ENCODE measurements around the gene HEATR9.

The HEATR9 gene, protein sequence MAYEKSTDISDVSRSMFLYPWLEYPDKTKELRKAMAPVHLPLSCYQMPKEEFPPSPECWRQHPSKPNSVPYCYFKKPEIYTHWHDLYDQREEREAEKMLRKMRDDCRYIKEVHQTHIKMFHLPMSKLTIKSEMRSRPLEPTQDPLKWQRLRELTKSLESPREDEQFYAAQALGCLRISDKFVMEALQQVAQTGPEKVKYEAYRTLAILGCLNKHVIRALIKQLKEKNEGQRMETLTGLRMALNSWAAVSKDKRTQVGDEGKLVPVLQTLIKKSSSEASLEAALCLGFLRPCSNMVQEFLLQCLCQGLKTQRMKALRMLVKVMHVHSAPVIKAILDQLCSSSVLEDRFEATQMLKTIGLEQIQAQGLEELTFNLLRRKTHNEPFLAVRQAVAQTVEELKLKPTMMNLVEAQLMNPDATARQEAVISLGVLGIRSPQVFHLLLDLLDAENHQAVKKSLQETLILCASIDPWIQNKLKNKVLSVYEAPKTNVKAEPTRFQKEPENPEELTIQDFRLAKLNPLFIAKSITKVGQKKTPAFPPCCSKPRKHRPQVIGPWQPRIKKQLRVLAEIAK

DNA sequence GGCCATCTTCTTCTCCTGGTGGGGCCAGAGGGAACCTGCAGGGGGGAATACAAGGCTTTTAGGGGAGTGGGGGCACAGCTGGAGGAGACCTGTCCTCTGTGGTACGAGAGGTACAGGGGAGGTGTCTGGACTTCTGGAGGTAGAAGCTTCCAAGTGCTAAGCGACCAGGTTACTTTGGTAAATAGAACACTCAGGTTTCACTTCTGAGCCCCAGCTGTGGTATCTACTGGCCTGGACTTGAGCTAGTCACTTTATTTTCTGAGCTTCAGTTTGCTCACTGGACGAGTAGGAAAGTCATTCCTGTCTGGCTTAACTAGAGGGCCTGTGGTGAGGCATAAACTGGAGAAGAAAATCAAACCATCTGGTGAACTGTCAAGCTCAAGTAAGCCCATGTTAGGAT, at the start of gene HEATR9:
Gene HEATR9, minus strand, starts transcription at position 155 of the 400 bp plus-strand sequence. Its CDS starts 149 bp downstream, at position 6.
- no peak for ATAC-seq
- no peak for TF ChIP-seq CSDC2 (CRISPR knock-in tag; IDR thresholded peaks at IDR 0.05)
- TF ChIP-seq GLIS3 (CRISPR knock-in tag; IDR thresholded peaks at IDR 0.05): no peak
- no peak for TF ChIP-seq SNAI2 (CRISPR knock-in tag; IDR thresholded peaks at IDR 0.05)
- no peak for TF ChIP-seq ARNTL (CRISPR knock-in tag; IDR thresholded peaks at IDR 0.05; ENCODE audit: borderline replicate concordance, low read depth)
- TF ChIP-seq ISL1 (CRISPR knock-in tag; IDR thresholded peaks at IDR 0.05): no peak
- no peak for TF ChIP-seq ZFP30 (CRISPR knock-in tag; IDR thresholded peaks at IDR 0.05)
- TF ChIP-seq TOX (CRISPR knock-in tag; IDR thresholded peaks at IDR 0.05; ENCODE audit: borderline replicate concordance): no peak
- TF ChIP-seq, protein P1, sequence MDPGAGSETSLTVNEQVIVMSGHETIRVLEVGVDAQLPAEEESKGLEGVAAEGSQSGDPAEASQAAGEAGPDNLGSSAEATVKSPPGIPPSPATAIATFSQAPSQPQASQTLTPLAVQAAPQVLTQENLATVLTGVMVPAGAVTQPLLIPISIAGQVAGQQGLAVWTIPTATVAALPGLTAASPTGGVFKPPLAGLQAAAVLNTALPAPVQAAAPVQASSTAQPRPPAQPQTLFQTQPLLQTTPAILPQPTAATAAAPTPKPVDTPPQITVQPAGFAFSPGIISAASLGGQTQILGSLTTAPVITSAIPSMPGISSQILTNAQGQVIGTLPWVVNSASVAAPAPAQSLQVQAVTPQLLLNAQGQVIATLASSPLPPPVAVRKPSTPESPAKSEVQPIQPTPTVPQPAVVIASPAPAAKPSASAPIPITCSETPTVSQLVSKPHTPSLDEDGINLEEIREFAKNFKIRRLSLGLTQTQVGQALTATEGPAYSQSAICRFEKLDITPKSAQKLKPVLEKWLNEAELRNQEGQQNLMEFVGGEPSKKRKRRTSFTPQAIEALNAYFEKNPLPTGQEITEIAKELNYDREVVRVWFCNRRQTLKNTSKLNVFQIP (CRISPR knock-in tag; IDR thresholded peaks at IDR 0.05; ENCODE audit: borderline replicate concordance, low read depth): no peak
- TF ChIP-seq ZC3H10 (CRISPR knock-in tag; IDR thresholded peaks at IDR 0.05): no peak

DNA sequence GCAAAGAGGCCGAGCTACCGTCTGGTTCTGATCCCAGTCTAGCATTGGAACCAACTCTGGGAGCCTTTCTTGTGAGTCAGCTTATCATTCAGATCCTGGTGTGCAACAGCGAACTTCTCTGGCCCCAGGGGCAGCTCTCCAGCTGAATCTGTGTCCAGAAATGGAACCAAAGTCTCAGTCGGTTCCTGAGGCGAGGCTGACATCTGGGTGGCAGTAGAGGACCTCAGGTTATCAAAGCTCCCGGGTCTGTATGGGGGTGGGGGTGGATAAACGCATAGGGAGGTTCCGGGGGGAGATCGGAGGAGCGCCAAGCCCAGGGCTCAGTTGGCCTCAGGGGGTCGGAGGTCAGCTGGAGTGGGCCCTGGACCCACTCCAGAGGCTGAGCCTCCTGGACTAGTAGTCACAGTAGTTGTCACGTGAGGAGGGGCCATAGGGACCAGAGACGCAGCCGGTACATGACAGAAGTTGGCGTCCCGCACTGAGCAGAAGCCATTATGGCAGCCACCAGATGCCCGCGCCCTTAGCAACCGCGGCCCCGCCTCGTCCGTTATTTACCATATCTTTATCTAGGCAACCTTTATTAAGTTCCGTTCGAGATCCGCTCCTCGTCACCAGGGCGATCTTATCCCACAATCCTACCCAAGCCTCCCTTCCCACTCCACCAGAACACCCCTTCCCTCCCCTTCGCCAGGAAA, 49.0 kb upstream of the HEATR9 start:
- TF ChIP-seq TCF4 (CRISPR knock-in tag; IDR thresholded peaks at IDR 0.05; ENCODE audit: borderline replicate concordance) (no peak), GLIS3 (CRISPR knock-in tag; IDR thresholded peaks at IDR 0.05) (no peak), ZFP30 (CRISPR knock-in tag; IDR thresholded peaks at IDR 0.05) (no peak), CSDC2 (CRISPR knock-in tag; IDR thresholded peaks at IDR 0.05) (no peak), ZFP3 (CRISPR knock-in tag; IDR thresholded peaks at IDR 0.05) (no peak), ZC3H10 (CRISPR knock-in tag; IDR thresholded peaks at IDR 0.05) (no peak), TSHZ2 (CRISPR knock-in tag; IDR thresholded peaks at IDR 0.05) (no peak), ARNTL (CRISPR knock-in tag; IDR thresholded peaks at IDR 0.05; ENCODE audit: borderline replicate concordance, low read depth) (no peak), ZNF565 (CRISPR knock-in tag; conservative IDR thresholded peaks at IDR 0.05; ENCODE audit: low read depth) (no peak), PPARA (CRISPR knock-in tag; IDR thresholded peaks at IDR 0.05; ENCODE audit: borderline replicate concordance) (no peak), ZNF8 (CRISPR knock-in tag; IDR thresholded peaks at IDR 0.05) (no peak), BACH2 (CRISPR knock-in tag; IDR thresholded peaks at IDR 0.05; ENCODE audit: borderline replicate concordance) (no peak), OSR1 (CRISPR knock-in tag; IDR thresholded peaks at IDR 0.05) (no peak)
- TF ChIP-seq, protein P2, sequence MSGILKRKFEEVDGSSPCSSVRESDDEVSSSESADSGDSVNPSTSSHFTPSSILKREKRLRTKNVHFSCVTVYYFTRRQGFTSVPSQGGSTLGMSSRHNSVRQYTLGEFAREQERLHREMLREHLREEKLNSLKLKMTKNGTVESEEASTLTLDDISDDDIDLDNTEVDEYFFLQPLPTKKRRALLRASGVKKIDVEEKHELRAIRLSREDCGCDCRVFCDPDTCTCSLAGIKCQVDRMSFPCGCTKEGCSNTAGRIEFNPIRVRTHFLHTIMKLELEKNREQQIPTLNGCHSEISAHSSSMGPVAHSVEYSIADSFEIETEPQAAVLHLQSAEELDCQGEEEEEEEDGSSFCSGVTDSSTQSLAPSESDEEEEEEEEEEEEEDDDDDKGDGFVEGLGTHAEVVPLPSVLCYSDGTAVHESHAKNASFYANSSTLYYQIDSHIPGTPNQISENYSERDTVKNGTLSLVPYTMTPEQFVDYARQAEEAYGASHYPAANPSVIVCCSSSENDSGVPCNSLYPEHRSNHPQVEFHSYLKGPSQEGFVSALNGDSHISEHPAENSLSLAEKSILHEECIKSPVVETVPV (CRISPR knock-in tag; IDR thresholded peaks at IDR 0.05): no peak
- no peak for ATAC-seq

GRCh38 chr17:35915153-35915964, 46.7 kb upstream of the HEATR9 start:
- no peak for ATAC-seq
- no peak for TF ChIP-seq ZFP3 (CRISPR knock-in tag; IDR thresholded peaks at IDR 0.05)
- TF ChIP-seq, protein P1 (CRISPR knock-in tag; IDR thresholded peaks at IDR 0.05; ENCODE audit: borderline replicate concordance, low read depth): no peak
- TF ChIP-seq ZNF565 (CRISPR knock-in tag; conservative IDR thresholded peaks at IDR 0.05; ENCODE audit: low read depth): no peak
- no peak for TF ChIP-seq ZC3H10 (CRISPR knock-in tag; IDR thresholded peaks at IDR 0.05)
- no peak for TF ChIP-seq ZNF70 (CRISPR knock-in tag; IDR thresholded peaks at IDR 0.05)
- no peak for TF ChIP-seq PPARA (CRISPR knock-in tag; IDR thresholded peaks at IDR 0.05; ENCODE audit: borderline replicate concordance)
- no peak for TF ChIP-seq TSHZ2 (CRISPR knock-in tag; IDR thresholded peaks at IDR 0.05)
- TF ChIP-seq CSDC2 (CRISPR knock-in tag; IDR thresholded peaks at IDR 0.05): no peak
- TF ChIP-seq SNAI2 (CRISPR knock-in tag; IDR thresholded peaks at IDR 0.05): no peak
- TF ChIP-seq TOX (CRISPR knock-in tag; IDR thresholded peaks at IDR 0.05; ENCODE audit: borderline replicate concordance): no peak
- TF ChIP-seq TCF4 (CRISPR knock-in tag; IDR thresholded peaks at IDR 0.05; ENCODE audit: borderline replicate concordance): no peak
